K562 (cell line): ENCODE measurements around the gene ACOX2. TPM values are rescaled to one million over a fixed set of nuclear protein-coding genes. Genes with fewer than 3 reads are reported as not detected.

Experiments used
- ATAC-seq: fragments of 200-7000 bp; cut with Tn5 transposase; 3 replicates; pipeline ENCODE4 v1.9.1; 2020; ENCODE audit warnings: moderate library complexity
- BruUV-seq: library from RNA; stranded (reverse); fragments of 400-500 nt; replicated peaks from 2 replicates; lab custom pipeline; 2021; lab: Mats Ljungman, UMichigan
- CTCF ChIA-PET: fragments of 300-600 bp; formaldehyde crosslinking; extraction: SDS; loops from one replicate; lab custom pipeline; 2021; ENCODE audit warnings: low intra/inter-chr PET ratio; lab: Yijun Ruan, JAX
- POLR2A ChIA-PET: fragments of 300-600, 350-650 bp; sonication (Branson Sonifier 250); formaldehyde crosslinking; extraction: SDS; loops from one replicate; lab custom pipeline; 2021; ENCODE audit warnings: antibody characterized with exemption, inconsistent platforms; lab: Yijun Ruan, JAX
- DNase-seq, 4 experiments: peaks; one replicate each; pipeline versions ENCODE4 v3.0.0 to v3.0.0-alpha.2; 2011 to 2018; ENCODE audit warnings: low spot score in 3 of 4, mixed read lengths in 3 of 4; ENCODE audit errors: extremely low read depth in 1 of 4
- FAIRE-seq: peaks from 2 replicates; lab custom pipeline; 2011; peaks lifted over from hg19 to GRCh38; lab: Jason Lieb, UNC
- H2AFZ ChIP-seq: 2 replicates; pipeline ENCODE4 v1.6.0; 2011; ENCODE audit warnings: low read depth, low read length, control low read depth, inconsistent platforms
- H3K27ac ChIP-seq: fragments of 200-600 bp; 3 replicates; pipeline ENCODE4 v1.8.0; 2011; ENCODE audit warnings: low read depth, mild to moderate bottlenecking, control low read depth, inconsistent platforms, low read length, moderate library complexity, mixed read lengths; ENCODE audit errors: extremely low read depth
- H3K27me3 ChIP-seq, 2 experiments: fragments of 300-600 bp in 1 of 2; 2 replicates in 1 of 2; 3 replicates in 1 of 2; pipeline versions ENCODE4 v1.6.0 to v1.8.0; 2011; ENCODE audit warnings: inconsistent platforms in 2 of 2, low read length in 2 of 2, mild to moderate bottlenecking in 1 of 2, mixed read lengths in 1 of 2, moderate library complexity in 1 of 2; ENCODE audit not compliant: control insufficient read depth in 2 of 2, insufficient read depth in 2 of 2
- H3K36me3 ChIP-seq: fragments of 300-600 bp; 3 replicates; pipeline ENCODE4 v1.8.0; 2011; ENCODE audit warnings: mild to moderate bottlenecking, low read length, inconsistent platforms; ENCODE audit not compliant: control insufficient read depth, insufficient read depth
- H3K4me1 ChIP-seq, 2 experiments: fragments of 200-600 bp in 1 of 2; replicated peaks in 1 of 2; 2 replicates in 1 of 2; 3 replicates in 1 of 2; pipeline versions ENCODE4 v1.5.1 to v1.8.0; 2011; ENCODE audit warnings: inconsistent platforms in 2 of 2, low read length in 2 of 2, mild to moderate bottlenecking in 1 of 2, mixed read lengths in 1 of 2, moderate library complexity in 1 of 2; ENCODE audit not compliant: control insufficient read depth in 2 of 2, insufficient read depth in 2 of 2
- H3K4me2 ChIP-seq: 2 replicates; pipeline ENCODE4 v1.6.1; 2011; ENCODE audit warnings: low read length, control low read depth, inconsistent platforms, mixed read lengths; ENCODE audit not compliant: insufficient read depth
- H3K4me3 ChIP-seq: fragments of 200-600 bp; sonication (generic), shearing (Covaris generic); 2 replicates; pipeline ENCODE4 v1.5.1; 2016; ENCODE audit warnings: control low read depth, inconsistent platforms
- H3K79me2 ChIP-seq: fragments of 200-600 bp; 3 replicates; pipeline ENCODE4 v1.8.0; 2011; ENCODE audit warnings: low read length, inconsistent platforms; ENCODE audit not compliant: control insufficient read depth, insufficient read depth
- H3K9ac ChIP-seq, 2 experiments: 2 replicates each; pipeline versions ENCODE4 v1.6.0 to v1.6.1; 2011; ENCODE audit warnings: low read depth in 2 of 2, low read length in 2 of 2, control low read depth in 1 of 2, inconsistent platforms in 1 of 2, mild to moderate bottlenecking in 1 of 2, mixed read lengths in 1 of 2; ENCODE audit not compliant: insufficient read depth in 1 of 2
- H3K9me1 ChIP-seq: one replicate; pipeline ENCODE4 v1.6.0; 2011; ENCODE audit warnings: inconsistent platforms, mild to moderate bottlenecking, low read length, moderate library complexity; ENCODE audit not compliant: control insufficient read depth, insufficient read depth
- H3K9me3 ChIP-seq: replicated peaks from 2 replicates; pipeline ENCODE4 v1.5.1; 2011; ENCODE audit warnings: low read depth, low read length, inconsistent platforms; ENCODE audit not compliant: control insufficient read depth, insufficient read depth
- H4K20me1 ChIP-seq: replicated peaks from 2 replicates; pipeline ENCODE4 v1.6.1; 2011; ENCODE audit warnings: low read length, inconsistent platforms, mixed read lengths; ENCODE audit not compliant: control insufficient read depth, insufficient read depth
- DPF2 ChIP-seq: fragments of 450-650 bp; IDR thresholded peaks from 2 replicates; pipeline ENCODE4 v1.6.1; 2016
- JUN ChIP-seq, 2 experiments: sonication (generic) in 1 of 2; formaldehyde crosslinking in 1 of 2; IDR thresholded peaks; 2 replicates each; pipeline versions ENCODE4 v1.6.1 to v1.8.0; 2012 to 2022; ENCODE audit warnings: borderline replicate concordance in 2 of 2, mild to moderate bottlenecking in 2 of 2, improper control_type of control experiment in 1 of 2, low read depth in 1 of 2, low read length in 1 of 2, missing genetic modification reagents in 1 of 2
- NRF1 ChIP-seq, 2 experiments: fragments of 450-650 bp; IDR thresholded peaks in 1 of 2; conservative IDR thresholded peaks in 1 of 2; 2 replicates each; pipeline ENCODE4 v1.6.1; 2014; ENCODE audit warnings: mild to moderate bottlenecking in 2 of 2
- WGBS: fragments of 100-300 bp; shearing (Covaris generic); methylation state at CpG from one replicate; pipeline ENCODE4 v1.1.6; 2016; ENCODE audit warnings: low coverage, mixed read lengths; ENCODE audit not compliant: insufficient coverage; ENCODE audit errors: missing lambda C conversion rate; 5-methylcytosine and 5-hydroxymethylcytosine counted together
- in situ Hi-C: fragments of 300-500 bp; cut with MboI; formaldehyde crosslinking; loops from 4 replicates; pipeline ENCODE4 v1.15.0; 2018; ENCODE audit warnings: inconsistent platforms, mixed read lengths
- intact Hi-C: fragments of 100-400 bp; cut with micrococcal nuclease; formaldehyde crosslinking; loops from 2 replicates; pipeline ENCODE4 v1.14.2; 2022
- polyA plus RNA-seq, 8 experiments: library from polyadenylated mRNA; depleted of rRNA in 4 of 8; stranded (reverse) in 5 of 8; unstranded in 3 of 8; fragments of >200 nt; fragmentation: Nextera tagmentation in 2 of 8; fragmentation: Illumina TruSeq in 1 of 8; extraction: Ambion mirVana in 2 of 8; extraction: Trizol in 1 of 8; gene quantifications; 2 replicates each; pipeline versions ENCODE4 v1.2.1 to v1.2.3, GENCODE V29; 2011 to 2014; ENCODE audit warnings: inconsistent platforms in 1 of 8, missing spikeins in 1 of 8
- total RNA-seq, 7 experiments: library from RNA; depleted of rRNA in 6 of 7; stranded (reverse); fragments of >200 nt in 6 of 7; fragmentation: Illumina TruSeq in 2 of 7; extraction: Trizol in 2 of 7; gene quantifications; 2 replicates each; pipeline versions ENCODE4 v1.2.1 to v1.2.3, GENCODE V29; 2011 to 2021; ENCODE audit warnings: low replicate concordance in 1 of 7
- TF ChIP-seq, protein P1 (sequence below): fragments of 250-450 bp; sonication (Bioruptor Pico); IDR thresholded peaks from 2 replicates; pipeline ENCODE4 v1.5.0; 2020; ENCODE audit warnings: mild to moderate bottlenecking

Gene ACOX2
- total and polyA plus RNA-seq, 9 of the 15 experiments (the other 6 are each of a cell fraction or from before 2014, with no cell fraction given), result 0.15 TPM; not detected in 8

DNA sequence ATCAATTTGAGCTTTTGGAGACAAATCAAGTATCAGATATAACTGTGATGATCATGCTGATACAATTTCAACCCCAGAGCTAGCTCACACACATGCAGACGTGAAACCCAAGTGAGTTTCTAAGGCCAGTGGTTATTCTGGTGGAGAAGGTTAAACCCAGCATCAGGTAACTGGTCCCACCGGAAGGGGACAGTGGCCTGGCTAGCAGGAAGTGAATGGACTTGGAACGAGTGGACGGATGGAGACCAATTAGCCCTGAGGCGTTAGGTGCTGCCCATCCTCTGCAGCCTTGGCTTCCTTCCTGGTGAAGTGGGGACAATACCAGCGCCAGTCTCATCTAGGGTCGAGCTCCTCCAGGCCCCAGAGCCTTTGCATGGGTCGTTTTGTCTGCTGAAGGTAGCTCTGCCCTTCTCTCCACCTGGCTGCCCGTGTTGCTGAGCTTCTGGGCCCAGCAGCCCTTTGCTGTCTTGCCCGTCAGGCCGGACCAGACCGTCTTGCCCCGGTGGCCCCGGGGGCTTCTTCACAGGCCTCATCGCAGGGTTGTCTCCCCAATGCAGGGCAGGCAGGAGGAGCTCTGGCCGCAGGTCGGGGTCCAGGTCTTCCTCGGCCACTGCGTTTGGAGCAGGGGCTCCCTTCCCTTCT is 46.0 kb downstream of the ACOX2 start:
- ATAC-seq, result peak; percentile 5; the same call in 2 of the 3 replicates
- Histone ChIP-seq H2AFZ (peak overlapping the region; percentile 84), H3K79me2 (peaks cover 17% of the 10 kb centered on the region; the same call in 2 of the 3 replicates), H3K4me3 (peak overlapping the region; percentile 38), H3K27me3 (no peaks in the 10 kb centered on the region), H3K9me1 (no peaks in the 10 kb centered on the region), H3K36me3 (no peaks in the 10 kb centered on the region), H3K9ac (peak overlapping the region; percentile 24 to 85; a peak in 3 of 4 replicates), H3K27ac (peak overlapping the region; percentile 39; the same call in 1 of the 3 replicates), H3K4me1 (peaks cover 24 to 28% of the 10 kb centered on the region in 2 experiments; a peak in 4 of 5 replicates), H4K20me1 (no peaks in the 10 kb centered on the region), H3K4me2 (peak overlapping the region; percentile 83), H3K9me3 (no peaks in the 10 kb centered on the region)
- TF ChIP-seq DPF2 (no peak), JUN (IDR thresholded peaks at IDR 0.05; ENCODE audit: borderline replicate concordance, low read depth, low read length) (no peak), JUN (CRISPR knock-in tag; IDR thresholded peaks at IDR 0.05; ENCODE audit: borderline replicate concordance) (no peak)
- 58% methylated on average over 19 of the region's 19 CpGs for WGBS
- POLR2A ChIA-PET, result interaction anchor here (0.6 to 1.7 kb wide), 2 partner anchors 109 to 184 kb away, joined by 3 to 5 read pairs; partner anchors contain the start of gene HTD2
- in situ Hi-C loops (no loop called here), intact Hi-C loops (loop anchor here (2.0 kb wide), 2 partner anchors 42 to 158 kb away; partner anchors contain the start of gene PXK)
- CTCF ChIA-PET, result interaction anchor here (0.7 kb wide), 1 partner anchor 42 kb away, joined by 3 read pairs; no protein-coding TSS in a partner anchor
- DNase-seq, result no peak
- peak; percentile 26 for FAIRE-seq
- BruUV-seq, result no TSS peak

DNA sequence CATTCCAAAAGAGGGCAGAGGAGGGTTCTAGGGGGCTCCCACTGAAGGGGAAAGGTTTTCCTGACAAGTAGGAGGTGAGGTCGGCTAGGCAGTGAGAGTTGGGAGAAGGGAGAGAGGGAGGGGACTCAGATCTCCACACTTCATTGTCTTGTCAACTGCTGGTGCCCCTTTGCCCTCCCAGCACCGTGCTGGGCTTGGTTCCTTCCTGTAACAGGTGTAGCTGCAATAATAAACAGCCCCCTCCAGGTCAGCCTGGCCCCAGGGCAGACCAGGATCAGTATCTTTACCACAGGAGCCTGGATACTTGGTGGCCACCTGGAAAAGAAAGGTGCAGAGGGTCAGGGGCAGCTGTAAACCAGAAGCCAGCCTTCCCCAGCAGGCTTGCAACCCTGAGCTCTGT is 48.0 kb downstream of the ACOX2 start:
- no peak for FAIRE-seq
- in situ Hi-C loops, result no loop called here

More for the DNA sequence above, 48.0 kb downstream of the ACOX2 start:
- no peaks in the 10 kb centered on the region for H3K9me1 ChIP-seq
- no peak overlapping the region for H3K4me3 ChIP-seq
- no peak overlapping the region for H3K9ac ChIP-seq
- ChIA-PET CTCF (no interaction called here), POLR2A (interaction anchor here (0.6 kb wide), 1 partner anchor 928 kb away, joined by 3 read pairs; no protein-coding TSS in a partner anchor)
- ATAC-seq (no peak), DNase-seq (no peak)
- no peaks in the 10 kb centered on the region for H3K9me3 ChIP-seq
- BruUV-seq, result no TSS peak
- H3K4me1 ChIP-seq, result peaks cover 24 to 28% of the 10 kb centered on the region in 2 experiments; a peak in 4 of 5 replicates
- no peaks in the 10 kb centered on the region for H3K27me3 ChIP-seq
- H3K4me2 ChIP-seq, result no peak overlapping the region
- H4K20me1 ChIP-seq, result no peaks in the 10 kb centered on the region
- no peak overlapping the region for H2AFZ ChIP-seq
- peaks cover 17% of the 10 kb centered on the region; the same call in 2 of the 3 replicates for H3K79me2 ChIP-seq
- whole genome bisulfite sequencing, result 0% methylated on average over 1 of the region's 2 CpGs
- no peak overlapping the region for H3K27ac ChIP-seq
- no peaks in the 10 kb centered on the region for H3K36me3 ChIP-seq
- no peak for TF ChIP-seq NRF1 (conservative IDR thresholded peaks at IDR 0.05 in 1 of 2, IDR thresholded peaks at IDR 0.05 in 1 of 2)
- TF ChIP-seq, protein P1, sequence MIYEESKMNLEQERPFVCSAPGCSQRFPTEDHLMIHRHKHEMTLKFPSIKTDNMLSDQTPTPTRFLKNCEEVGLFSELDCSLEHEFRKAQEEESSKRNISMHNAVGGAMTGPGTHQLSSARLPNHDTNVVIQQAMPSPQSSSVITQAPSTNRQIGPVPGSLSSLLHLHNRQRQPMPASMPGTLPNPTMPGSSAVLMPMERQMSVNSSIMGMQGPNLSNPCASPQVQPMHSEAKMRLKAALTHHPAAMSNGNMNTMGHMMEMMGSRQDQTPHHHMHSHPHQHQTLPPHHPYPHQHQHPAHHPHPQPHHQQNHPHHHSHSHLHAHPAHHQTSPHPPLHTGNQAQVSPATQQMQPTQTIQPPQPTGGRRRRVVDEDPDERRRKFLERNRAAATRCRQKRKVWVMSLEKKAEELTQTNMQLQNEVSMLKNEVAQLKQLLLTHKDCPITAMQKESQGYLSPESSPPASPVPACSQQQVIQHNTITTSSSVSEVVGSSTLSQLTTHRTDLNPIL, result no peak
- intact Hi-C loops, result no loop called here
